HK-2 (cell line): ENCODE measurements around the gene KNG1.
A peak's percentile ranks its signal among the peaks of the same experiment; 100 is the strongest.
"Not testable (repeated sequence)": the region's sequence is repeated elsewhere in the genome, so short reads cannot be mapped to it uniquely, and the experiment has no call there.

Source experiments
- DNase-seq: peaks from one replicate; pipeline ENCODE4 v3.0.0-alpha.2; 2018; ENCODE audit not compliant: unreplicated experiment

Gene KNG1

GRCh38 chr3:186717039-186717457 is at the start of gene KNG1:
Gene KNG1 (plus strand): TSS chr3:186717359. CDS start chr3:186717543, 184 bp downstream.
- DNase-seq = no peak

- no peak for DNase-seq
These were observed 48.7 kb upstream of the KNG1 start for GRCh38 chr3:186668426-186668825.

- DNase-seq = no peak
These were observed 47.6 kb upstream of the KNG1 start for GRCh38 chr3:186669378-186670084.

- no peak for DNase-seq
These were observed 47.0 kb upstream of the KNG1 start for GRCh38 chr3:186670155-186670554.

GRCh38 chr3:186671051-186671450 is 46.1 kb upstream of the KNG1 start:
- no peak for DNase-seq

- no peak for DNase-seq
These were observed 38.6 kb upstream of the KNG1 start for GRCh38 chr3:186678604-186679003.

GRCh38 chr3:186679151-186679550 is 38.0 kb upstream of the KNG1 start:
- DNase-seq = no peak

- DNase-seq = no peak
These were observed 36.3 kb upstream of the KNG1 start for GRCh38 chr3:186680869-186681268.

- no peak for DNase-seq
These were observed 34.3 kb upstream of the KNG1 start for GRCh38 chr3:186682812-186683211.

- DNase-seq = no peak
These were observed 33.2 kb upstream of the KNG1 start for GRCh38 chr3:186683979-186684378.

GRCh38 chr3:186686475-186686874 is 30.7 kb upstream of the KNG1 start:
- DNase-seq = not testable (repeated sequence)

- DNase-seq = no peak
These were observed 30.0 kb upstream of the KNG1 start for GRCh38 chr3:186687120-186687651.

- DNase-seq = not testable (repeated sequence)
These were observed 26.9 kb upstream of the KNG1 start for GRCh38 chr3:186690304-186690703.

GRCh38 chr3:186691676-186692075 is 25.5 kb upstream of the KNG1 start:
- DNase-seq = no peak

GRCh38 chr3:186693843-186694242 is 23.3 kb upstream of the KNG1 start:
- DNase-seq = no peak

- DNase-seq = no peak
These were observed 22.7 kb upstream of the KNG1 start for GRCh38 chr3:186694288-186695032.

- DNase-seq = no peak
These were observed 20.6 kb upstream of the KNG1 start for GRCh38 chr3:186696522-186696921.

GRCh38 chr3:186697510-186697909 is 19.6 kb upstream of the KNG1 start:
- no peak for DNase-seq

- no peak for DNase-seq
These were observed 16.9 kb upstream of the KNG1 start for GRCh38 chr3:186700267-186700666.

GRCh38 chr3:186702451-186702850 is 14.7 kb upstream of the KNG1 start:
- not testable (repeated sequence) for DNase-seq

GRCh38 chr3:186705882-186706780 is 11.0 kb upstream of the KNG1 start:
- peak; percentile 3 for DNase-seq
